Bronchial epithelial cell (primary cell): ENCODE data around the gene ARL15. TPM values are rescaled to one million over a fixed set of nuclear protein-coding genes. Genes with fewer than 3 reads are reported as not detected.

Experiments
- DNase-seq: peaks from one replicate; pipeline ENCODE4 v3.0.0-alpha.2; 2010; ENCODE audit warnings: low read depth
- FAIRE-seq: peaks from 2 replicates; lab custom pipeline; 2011; peaks lifted over from hg19 to GRCh38; lab: Jason Lieb, UNC
- H3K27me3 ChIP-seq: 2 replicates; pipeline ENCODE4 v1.5.1; 2011; ENCODE audit warnings: low read length; ENCODE audit not compliant: control insufficient read depth, insufficient read depth
- H3K36me3 ChIP-seq: 2 replicates; pipeline ENCODE4 v1.5.1; 2011; ENCODE audit warnings: low read length; ENCODE audit not compliant: control insufficient read depth, insufficient read depth
- H3K4me3 ChIP-seq: 2 replicates; pipeline ENCODE4 v1.5.1; 2011; ENCODE audit warnings: mild to moderate bottlenecking, low read depth, low read length, control low read depth
- total RNA-seq: library from RNA; depleted of rRNA; stranded (reverse); fragments of >200 nt; gene quantifications from 2 replicates; pipeline ENCODE4 v1.2.1, GENCODE V29; 2014
- TF ChIP-seq, protein P1 (sequence below): IDR thresholded peaks from 2 replicates; pipeline ENCODE4 v1.5.1; 2011; ENCODE audit warnings: mild to moderate bottlenecking, moderate library complexity, low read length, control low read depth, inconsistent platforms; ENCODE audit not compliant: insufficient read depth, severe bottlenecking

ARL15 gene
- total RNA-seq, 1 donor from 2014 or later: 13.7 TPM

DNA sequence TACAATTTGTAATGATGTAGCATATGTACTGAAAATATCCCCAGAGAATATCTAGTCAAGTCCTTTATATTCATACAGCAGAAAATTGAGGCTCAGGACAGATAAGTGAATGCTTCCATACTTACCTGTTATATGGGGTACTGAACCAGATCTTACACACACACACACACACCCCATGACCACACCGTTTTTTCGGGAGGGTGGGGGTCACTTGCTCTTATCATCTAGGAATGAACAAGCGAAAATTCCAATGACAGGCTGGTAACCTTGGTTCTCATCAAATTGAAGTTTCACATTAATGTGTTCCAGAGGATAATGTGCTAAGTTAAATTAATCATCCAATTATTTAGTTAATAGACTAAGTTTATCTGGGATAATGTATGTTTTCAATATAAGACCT lies 48.8 kb downstream of the ARL15 start:
- no peak for DNase-seq
- no peaks in the 10 kb centered on the region for H3K36me3 ChIP-seq
- TF ChIP-seq, protein P1, sequence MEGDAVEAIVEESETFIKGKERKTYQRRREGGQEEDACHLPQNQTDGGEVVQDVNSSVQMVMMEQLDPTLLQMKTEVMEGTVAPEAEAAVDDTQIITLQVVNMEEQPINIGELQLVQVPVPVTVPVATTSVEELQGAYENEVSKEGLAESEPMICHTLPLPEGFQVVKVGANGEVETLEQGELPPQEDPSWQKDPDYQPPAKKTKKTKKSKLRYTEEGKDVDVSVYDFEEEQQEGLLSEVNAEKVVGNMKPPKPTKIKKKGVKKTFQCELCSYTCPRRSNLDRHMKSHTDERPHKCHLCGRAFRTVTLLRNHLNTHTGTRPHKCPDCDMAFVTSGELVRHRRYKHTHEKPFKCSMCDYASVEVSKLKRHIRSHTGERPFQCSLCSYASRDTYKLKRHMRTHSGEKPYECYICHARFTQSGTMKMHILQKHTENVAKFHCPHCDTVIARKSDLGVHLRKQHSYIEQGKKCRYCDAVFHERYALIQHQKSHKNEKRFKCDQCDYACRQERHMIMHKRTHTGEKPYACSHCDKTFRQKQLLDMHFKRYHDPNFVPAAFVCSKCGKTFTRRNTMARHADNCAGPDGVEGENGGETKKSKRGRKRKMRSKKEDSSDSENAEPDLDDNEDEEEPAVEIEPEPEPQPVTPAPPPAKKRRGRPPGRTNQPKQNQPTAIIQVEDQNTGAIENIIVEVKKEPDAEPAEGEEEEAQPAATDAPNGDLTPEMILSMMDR: no peak
- H3K27me3 ChIP-seq: no peaks in the 10 kb centered on the region
- FAIRE-seq: no peak
- H3K4me3 ChIP-seq: no peak overlapping the region

DNA sequence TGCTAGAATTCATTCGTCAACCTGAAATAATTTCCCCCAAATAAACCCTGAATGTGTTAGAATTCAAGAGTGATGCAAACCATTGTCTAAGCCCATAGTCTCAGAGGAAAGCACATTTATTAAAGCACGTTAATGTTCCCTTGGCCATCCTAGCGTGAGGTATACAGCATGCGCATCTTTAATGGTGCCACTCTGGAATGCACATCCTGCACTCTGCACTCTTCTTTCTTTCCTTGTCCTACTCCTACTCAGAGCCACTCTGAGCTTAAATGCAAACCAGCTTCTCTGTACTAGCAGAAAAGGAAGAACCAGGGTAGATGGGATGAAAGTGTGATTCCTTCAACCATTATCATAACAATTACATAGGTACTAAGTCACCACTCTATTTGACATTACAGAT lies 50.4 kb downstream of the ARL15 start:
- Histone ChIP-seq H3K36me3 (no peaks in the 10 kb centered on the region), H3K4me3 (no peak overlapping the region), H3K27me3 (no peaks in the 10 kb centered on the region)
- DNase-seq: no peak
- FAIRE-seq: no peak
- TF ChIP-seq, protein P1: no peak

DNA sequence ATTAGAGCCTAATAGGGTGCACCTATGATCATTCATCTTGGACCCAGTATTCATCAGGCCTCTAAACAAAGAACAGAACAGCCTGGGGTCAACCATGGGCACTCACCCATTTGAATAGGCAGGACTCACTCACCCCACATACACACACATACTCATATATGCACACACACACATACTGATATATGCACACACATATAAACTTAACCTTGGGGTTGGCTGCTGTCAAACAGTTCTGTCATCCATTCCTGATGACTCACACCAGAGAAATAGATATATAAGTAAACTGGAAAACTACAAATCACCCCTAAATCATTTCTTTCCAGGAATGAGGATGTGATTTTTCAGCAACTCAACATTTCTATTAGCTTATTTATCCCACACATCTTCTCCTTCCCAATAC lies 51.3 kb downstream of the ARL15 start:
- Histone ChIP-seq H3K27me3 (no peaks in the 10 kb centered on the region), H3K4me3 (no peak overlapping the region), H3K36me3 (no peaks in the 10 kb centered on the region)
- TF ChIP-seq, protein P1: no peak
- DNase-seq: peak; percentile 63
- FAIRE-seq: no peak

DNA sequence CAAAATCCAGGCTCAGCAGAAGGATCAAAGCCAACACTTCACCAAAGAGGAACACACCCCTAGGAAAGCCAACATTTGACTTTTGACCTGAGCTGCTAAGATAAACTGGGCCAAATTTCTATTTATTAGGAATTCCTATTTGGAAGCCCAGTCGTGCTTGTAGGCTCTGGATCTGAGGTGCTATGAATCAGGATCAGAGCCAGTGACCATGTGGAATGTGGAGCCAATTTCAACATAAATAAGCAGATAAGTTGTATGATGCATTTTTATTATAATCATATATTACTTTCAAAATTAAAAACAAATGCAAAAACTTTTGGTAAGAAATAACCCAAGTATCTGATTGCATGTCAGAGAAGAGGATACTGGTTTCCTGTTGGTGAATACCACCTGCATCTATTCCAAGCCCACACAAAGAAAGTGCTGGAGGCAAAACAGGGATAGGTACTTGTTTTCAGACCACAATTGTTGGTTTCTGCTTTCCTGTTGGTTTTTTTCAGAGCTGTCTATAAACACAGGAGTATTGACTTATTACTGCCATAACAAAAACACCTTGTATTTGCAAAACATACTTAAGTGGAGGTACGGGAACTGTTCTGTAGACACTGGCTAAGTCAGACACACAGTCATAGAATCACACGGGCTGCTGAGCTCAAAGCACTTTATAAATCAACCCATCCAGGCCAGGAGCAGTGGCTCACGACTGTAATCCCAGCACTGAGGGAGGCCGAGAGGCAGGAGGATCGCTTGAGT lies 52.8 kb downstream of the ARL15 start:
- Histone ChIP-seq H3K36me3 (no peaks in the 10 kb centered on the region), H3K4me3 (no peak overlapping the region), H3K27me3 (no peaks in the 10 kb centered on the region)
- DNase-seq: peak; percentile 38
- FAIRE-seq: no peak
- TF ChIP-seq, protein P1: no peak

DNA sequence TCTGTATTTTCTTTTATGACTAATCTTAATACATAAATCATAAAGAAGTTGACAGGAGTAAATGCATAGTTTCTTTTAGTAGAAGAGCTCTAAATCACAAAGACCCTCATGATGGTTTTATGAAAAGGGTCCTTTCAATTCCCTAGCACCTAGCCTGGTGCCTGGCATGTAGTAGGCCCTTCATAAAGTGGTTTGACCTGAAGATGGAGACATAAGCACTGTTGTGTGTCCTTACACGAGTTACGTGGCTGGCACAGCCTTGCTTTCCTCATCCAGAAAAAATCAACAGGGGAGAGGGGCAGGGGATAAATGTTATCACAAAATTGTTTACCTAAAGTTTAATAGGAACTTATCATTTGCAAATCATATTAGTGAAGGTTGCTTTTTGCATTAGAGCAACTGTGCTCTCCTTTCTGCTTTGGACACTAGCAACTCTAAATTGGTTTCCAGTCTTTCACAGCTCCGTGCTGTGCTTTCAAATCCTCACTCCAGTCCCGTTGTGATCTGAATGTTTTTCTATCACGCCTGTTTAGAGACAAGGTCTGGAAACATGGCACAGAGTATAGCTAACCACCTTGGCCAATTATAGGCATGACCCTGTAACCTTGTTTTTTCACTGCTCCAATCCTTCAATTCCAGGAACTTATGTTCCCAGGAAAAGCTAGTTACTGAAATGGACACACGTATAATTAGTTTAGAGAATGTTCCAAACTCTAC lies 55.7 kb downstream of the ARL15 start:
- Histone ChIP-seq H3K4me3 (no peak overlapping the region), H3K36me3 (no peaks in the 10 kb centered on the region), H3K27me3 (no peaks in the 10 kb centered on the region)
- TF ChIP-seq, protein P1: no peak
- DNase-seq (no peak), FAIRE-seq (no peak)
